BJ (cell line): ENCODE data around the gene CPEB3. TPM values are rescaled to one million over a fixed set of nuclear protein-coding genes. Genes with fewer than 3 reads are reported as not detected.

Experiments used
- CTCF ChIA-PET: fragments of 350-600 bp; formaldehyde crosslinking; extraction: SDS; loops from one replicate; lab custom pipeline; 2021; ENCODE audit warnings: antibody characterized with exemption, inconsistent platforms; lab: Yijun Ruan, JAX
- POLR2A ChIA-PET: fragments of 300-600 bp; sonication (Branson Sonifier 250); formaldehyde crosslinking; extraction: SDS; loops from one replicate; lab custom pipeline; 2021; ENCODE audit warnings: antibody characterized with exemption; lab: Charles Lee
- DNase-seq: peaks from one replicate; pipeline ENCODE4 v3.0.0-alpha.2; 2011; ENCODE audit warnings: low read depth
- H3K27me3 ChIP-seq: 2 replicates; pipeline ENCODE4 v1.6.0; 2011; ENCODE audit warnings: low read length; ENCODE audit not compliant: control insufficient read depth, insufficient read depth
- H3K36me3 ChIP-seq: 2 replicates; pipeline ENCODE4 v1.5.1; 2011; ENCODE audit warnings: low read length; ENCODE audit not compliant: control insufficient read depth, insufficient read depth
- H3K4me3 ChIP-seq: 2 replicates; pipeline ENCODE4 v1.5.1; 2011; ENCODE audit warnings: low read depth, mild to moderate bottlenecking, control low read depth, low read length
- polyA plus RNA-seq: library from polyadenylated mRNA; depleted of rRNA; stranded (reverse); fragments of >200 nt; gene quantifications from 2 replicates; pipeline ENCODE4 v1.2.3, GENCODE V29; 2011
- TF ChIP-seq, protein P1 (sequence below): IDR thresholded peaks from 2 replicates; pipeline ENCODE4 v1.5.1; 2011; ENCODE audit warnings: low read depth, mild to moderate bottlenecking, control low read depth, inconsistent platforms, low read length, moderate library complexity; ENCODE audit not compliant: insufficient read depth

Gene CPEB3
- polyA plus RNA-seq, 1 experiment: 0.28 TPM

DNA sequence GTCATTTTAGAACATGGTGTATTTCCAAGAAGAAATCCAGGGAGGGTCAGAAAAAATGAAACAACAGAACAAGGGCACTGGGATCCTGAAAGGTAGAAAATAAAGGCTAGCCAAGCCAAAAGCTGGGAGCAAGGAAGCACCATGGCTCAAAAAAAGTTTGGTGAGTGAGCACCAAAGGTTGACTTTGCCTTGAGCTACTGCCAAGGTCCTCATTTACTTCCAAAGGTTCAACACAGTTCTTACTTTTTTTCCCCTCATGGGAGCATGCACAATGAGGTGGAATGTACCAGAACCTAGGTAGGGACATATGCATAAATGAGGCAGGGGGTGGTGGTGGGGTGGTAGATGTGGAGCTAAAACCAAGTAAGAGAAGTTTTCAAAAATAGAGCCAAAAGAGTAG is 182.8 kb downstream of the CPEB3 start:
- no peaks in the 10 kb centered on the region for H3K36me3 ChIP-seq
- CTCF ChIA-PET: no interaction called here

DNA sequence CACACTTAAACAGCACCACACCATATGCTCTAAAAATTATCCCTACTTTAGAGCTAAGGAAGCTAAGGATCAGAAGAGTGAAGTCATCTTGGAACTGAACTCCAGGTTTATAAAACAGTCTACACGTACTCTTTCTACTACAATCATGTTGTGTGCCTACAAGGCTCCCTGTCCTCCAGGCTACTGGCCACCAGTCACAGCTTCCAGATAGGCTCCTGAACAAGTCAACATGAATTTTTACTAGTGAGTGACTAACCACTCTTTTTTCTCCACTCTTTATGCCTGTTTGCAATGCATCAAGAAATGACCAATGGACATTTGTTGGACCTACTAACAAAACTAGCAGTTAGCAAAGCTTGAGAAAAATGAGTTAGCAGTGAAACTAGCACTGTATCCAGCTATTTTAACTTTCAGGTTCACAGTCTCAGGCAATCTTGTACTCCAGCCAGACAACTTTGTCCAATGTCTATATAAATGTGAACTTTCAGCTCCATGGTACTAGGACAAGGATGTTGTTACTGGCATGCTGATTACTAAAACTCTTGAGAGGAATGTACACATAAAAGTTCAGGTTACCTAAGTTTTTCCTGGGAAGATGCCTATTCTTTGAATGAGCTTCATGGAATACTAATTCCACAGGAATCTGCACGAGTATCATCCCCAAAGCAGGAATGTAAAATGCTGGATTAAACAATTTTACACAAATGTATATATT is 187.3 kb downstream of the CPEB3 start:
- ChIA-PET POLR2A (no interaction called here), CTCF (interaction anchor here (0.6 to 2.9 kb wide), 2 partner anchors 16 to 27 kb away, joined by 3 to 14 read pairs; no protein-coding TSS in a partner anchor)
- DNase-seq: no peak
- TF ChIP-seq, protein P1, sequence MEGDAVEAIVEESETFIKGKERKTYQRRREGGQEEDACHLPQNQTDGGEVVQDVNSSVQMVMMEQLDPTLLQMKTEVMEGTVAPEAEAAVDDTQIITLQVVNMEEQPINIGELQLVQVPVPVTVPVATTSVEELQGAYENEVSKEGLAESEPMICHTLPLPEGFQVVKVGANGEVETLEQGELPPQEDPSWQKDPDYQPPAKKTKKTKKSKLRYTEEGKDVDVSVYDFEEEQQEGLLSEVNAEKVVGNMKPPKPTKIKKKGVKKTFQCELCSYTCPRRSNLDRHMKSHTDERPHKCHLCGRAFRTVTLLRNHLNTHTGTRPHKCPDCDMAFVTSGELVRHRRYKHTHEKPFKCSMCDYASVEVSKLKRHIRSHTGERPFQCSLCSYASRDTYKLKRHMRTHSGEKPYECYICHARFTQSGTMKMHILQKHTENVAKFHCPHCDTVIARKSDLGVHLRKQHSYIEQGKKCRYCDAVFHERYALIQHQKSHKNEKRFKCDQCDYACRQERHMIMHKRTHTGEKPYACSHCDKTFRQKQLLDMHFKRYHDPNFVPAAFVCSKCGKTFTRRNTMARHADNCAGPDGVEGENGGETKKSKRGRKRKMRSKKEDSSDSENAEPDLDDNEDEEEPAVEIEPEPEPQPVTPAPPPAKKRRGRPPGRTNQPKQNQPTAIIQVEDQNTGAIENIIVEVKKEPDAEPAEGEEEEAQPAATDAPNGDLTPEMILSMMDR: no peak
- Histone ChIP-seq H3K36me3 (no peaks in the 10 kb centered on the region), H3K4me3 (no peak overlapping the region), H3K27me3 (peaks cover 1% of the 10 kb centered on the region)

More for the DNA sequence above, 182.8 kb downstream of the CPEB3 start:
- POLR2A ChIA-PET: no interaction called here
- no peak overlapping the region for H3K4me3 ChIP-seq
- DNase-seq: no peak
- no peaks in the 10 kb centered on the region; the same call in none of the 2 replicates for H3K27me3 ChIP-seq
- TF ChIP-seq, protein P1: no peak

DNA sequence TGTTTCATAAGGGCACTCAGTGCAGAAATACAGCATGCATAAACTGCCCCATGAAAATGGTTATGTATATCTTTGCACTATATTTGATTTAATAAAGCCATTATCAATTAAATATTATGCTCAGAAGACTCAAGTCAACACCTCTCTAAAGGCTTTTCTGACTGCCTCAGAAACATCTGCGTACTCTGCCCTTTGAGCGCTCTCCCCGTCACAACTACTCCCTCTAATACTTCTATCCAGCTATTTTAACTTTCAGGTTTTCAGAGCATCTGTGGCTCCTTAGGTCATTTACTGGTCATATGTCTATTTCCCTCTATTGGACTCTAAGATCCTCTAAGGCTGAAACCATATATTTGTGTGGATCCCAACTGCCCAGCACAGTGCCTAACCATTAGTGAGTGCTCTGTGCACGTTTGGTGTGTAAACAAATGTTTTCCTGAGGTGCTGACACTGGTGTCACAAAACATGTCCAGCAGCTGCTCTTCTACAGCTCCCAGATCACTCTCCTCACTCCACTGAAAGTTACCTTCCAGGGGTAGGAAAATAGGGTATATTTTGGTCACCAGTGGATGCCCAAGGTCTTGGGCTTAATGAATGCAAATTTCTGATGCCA is 188.2 kb downstream of the CPEB3 start:
- TF ChIP-seq, protein P1: no peak

DNA sequence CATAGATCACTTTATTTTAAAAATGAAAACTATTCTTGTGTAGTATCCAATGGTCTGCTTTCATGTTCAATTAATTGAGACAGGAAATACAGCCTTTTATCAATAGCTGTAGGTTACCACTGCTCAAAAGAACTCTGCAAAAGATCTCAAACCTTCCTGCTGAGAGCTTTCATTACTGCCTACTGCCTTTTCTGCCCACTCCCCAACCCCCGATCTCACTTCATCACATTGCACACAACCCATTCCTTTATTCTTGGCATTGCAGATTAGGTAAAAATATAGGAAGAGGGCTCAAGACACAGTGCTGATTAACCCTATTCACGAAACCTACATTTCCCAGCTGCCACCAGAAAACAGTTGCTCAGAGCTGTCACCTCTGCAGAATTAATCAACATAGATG is 195.9 kb downstream of the CPEB3 start:
- no peak for DNase-seq
- H3K4me3 ChIP-seq: no peak overlapping the region
- ChIA-PET POLR2A (no interaction called here), CTCF (no interaction called here)
- H3K27me3 ChIP-seq: no peaks in the 10 kb centered on the region; the same call in 1 of the 2 replicates
- TF ChIP-seq, protein P1: no peak
- no peaks in the 10 kb centered on the region for H3K36me3 ChIP-seq

More for the DNA sequence above, 188.2 kb downstream of the CPEB3 start:
- Histone ChIP-seq H3K36me3 (no peaks in the 10 kb centered on the region), H3K27me3 (peaks cover 1% of the 10 kb centered on the region), H3K4me3 (no peak overlapping the region)
- CTCF ChIA-PET: interaction anchor here (2.9 kb wide), 1 partner anchor 16 kb away, joined by 14 read pairs; no protein-coding TSS in a partner anchor
- POLR2A ChIA-PET: no interaction called here
- no peak for DNase-seq

DNA sequence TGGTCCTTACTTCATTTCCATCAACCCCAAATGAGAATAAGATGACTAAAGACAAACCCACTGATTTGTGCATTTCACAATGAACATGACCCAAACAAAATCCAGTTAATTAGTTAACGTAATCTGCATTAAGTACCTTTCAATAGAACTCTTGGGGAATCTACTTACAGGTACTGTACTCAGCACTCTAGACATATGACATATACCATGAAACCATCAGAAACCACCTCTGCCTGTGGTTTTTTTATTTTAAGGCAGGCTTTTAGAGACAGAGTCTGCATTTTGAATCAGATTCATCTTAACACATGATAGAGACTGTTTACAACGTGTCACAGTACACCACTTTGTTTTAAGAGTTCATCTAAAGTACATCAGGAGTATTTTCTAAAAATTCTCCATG is 198.9 kb downstream of the CPEB3 start:
- Histone ChIP-seq H3K27me3 (no peaks in the 10 kb centered on the region; the same call in 1 of the 2 replicates), H3K36me3 (no peaks in the 10 kb centered on the region), H3K4me3 (no peak overlapping the region)
- POLR2A ChIA-PET: no interaction called here
- DNase-seq: no peak
- TF ChIP-seq, protein P1: no peak
- CTCF ChIA-PET: no interaction called here
